IMR-90 (cell line): ENCODE measurements around the gene WWC1. TPM values are rescaled to one million over a fixed set of nuclear protein-coding genes. Genes with fewer than 3 reads are reported as not detected.
A peak's percentile ranks its signal among the peaks of the same experiment; 100 is the strongest.

Source experiments
- ATAC-seq: fragments of 200-7000 bp; cut with Tn5 transposase; 2 replicates; pipeline ENCODE4 v1.9.1; 2020; ENCODE audit warnings: low read depth, mild to moderate bottlenecking, moderate library complexity
- BruUV-seq: library from RNA; stranded (reverse); fragments of 400-500 nt; replicated peaks from 2 replicates; lab custom pipeline; 2021; lab: Mats Ljungman, UMichigan
- CTCF ChIA-PET: fragments of 300-600 bp; formaldehyde crosslinking; extraction: SDS; loops from one replicate; lab custom pipeline; 2021; ENCODE audit warnings: antibody characterized with exemption; lab: Yijun Ruan, JAX
- POLR2A ChIA-PET: fragments of 300-600 bp; sonication (Branson Sonifier 250); formaldehyde crosslinking; loops from one replicate; lab custom pipeline; 2022; ENCODE audit warnings: antibody characterized with exemption; ENCODE audit not compliant: unreplicated experiment; lab: Charles Lee
- DNase-seq: peaks from one replicate; pipeline ENCODE4 v3.0.0; 2013
- H2AFZ ChIP-seq: replicated peaks from 2 replicates; pipeline ENCODE3; 2013; ENCODE audit warnings: low read length, mild to moderate bottlenecking; ENCODE audit not compliant: poor library complexity
- H2AK5ac ChIP-seq: 2 replicates; pipeline ENCODE4 v1.6.1; 2013; ENCODE audit warnings: low read depth, low read length, inconsistent platforms
- H2AK9ac ChIP-seq: replicated peaks from 2 replicates; pipeline ENCODE3; 2013; ENCODE audit warnings: mild to moderate bottlenecking, low read depth, low read length, moderate library complexity; ENCODE audit not compliant: poor library complexity
- H2BK120ac ChIP-seq: 2 replicates; pipeline ENCODE4 v1.6.1; 2013; ENCODE audit warnings: low read depth, low read length, inconsistent platforms
- H2BK15ac ChIP-seq: 3 replicates; pipeline ENCODE4 v1.6.1; 2013; ENCODE audit warnings: low read depth, low read length, inconsistent platforms
- H2BK20ac ChIP-seq: 2 replicates; pipeline ENCODE4 v1.6.1; 2013; ENCODE audit warnings: low read depth, mild to moderate bottlenecking, inconsistent platforms, low read length, moderate library complexity
- H2BK5ac ChIP-seq: 2 replicates; pipeline ENCODE4 v1.6.1; 2013; ENCODE audit warnings: mild to moderate bottlenecking, low read depth, low read length, inconsistent platforms; ENCODE audit not compliant: poor library complexity, severe bottlenecking
- H3K14ac ChIP-seq: replicated peaks from 2 replicates; pipeline ENCODE4 v1.6.1; 2013; ENCODE audit warnings: low read depth, low read length, inconsistent platforms
- H3K18ac ChIP-seq: 2 replicates; pipeline ENCODE4 v1.6.1; 2013; ENCODE audit warnings: low read depth, low read length, control low read depth
- H3K23ac ChIP-seq: 2 replicates; pipeline ENCODE4 v1.6.1; 2013; ENCODE audit warnings: low read depth, low read length, inconsistent platforms
- H3K27ac ChIP-seq: 2 replicates; pipeline ENCODE4 v1.5.1; 2013; ENCODE audit warnings: mild to moderate bottlenecking, control low read depth, low read length; ENCODE audit not compliant: insufficient read depth
- H3K27me3 ChIP-seq: 2 replicates; pipeline ENCODE4 v1.6.1; 2013; ENCODE audit warnings: low read length; ENCODE audit not compliant: control insufficient read depth, insufficient read depth
- H3K36me3 ChIP-seq: 2 replicates; pipeline ENCODE4 v1.6.1; 2013; ENCODE audit warnings: low read length, mixed read lengths; ENCODE audit not compliant: control insufficient read depth, insufficient read depth
- H3K4ac ChIP-seq: 2 replicates; pipeline ENCODE4 v1.6.1; 2013; ENCODE audit warnings: low read depth, low read length, inconsistent platforms
- H3K4me1 ChIP-seq: 2 replicates; pipeline ENCODE4 v1.6.1; 2013; ENCODE audit warnings: low read length, mixed read lengths; ENCODE audit not compliant: control insufficient read depth, insufficient read depth
- H3K4me2 ChIP-seq: 2 replicates; pipeline ENCODE4 v1.6.1; 2013; ENCODE audit warnings: low read depth, mild to moderate bottlenecking, control low read depth, low read length, moderate library complexity
- H3K4me3 ChIP-seq: 2 replicates; pipeline ENCODE4 v1.5.1; 2013; ENCODE audit warnings: low read depth, mild to moderate bottlenecking, control low read depth, low read length, moderate library complexity; ENCODE audit not compliant: insufficient read depth
- H3K56ac ChIP-seq: 2 replicates; pipeline ENCODE4 v1.6.1; 2013; ENCODE audit warnings: low read length, inconsistent platforms; ENCODE audit not compliant: insufficient read depth; ENCODE audit errors: extremely low read depth
- H3K79me1 ChIP-seq, 2 experiments: 2 replicates each; pipeline ENCODE4 v1.6.1; 2013; ENCODE audit warnings: low read length in 2 of 2, inconsistent platforms in 1 of 2, low read depth in 1 of 2
- H3K9ac ChIP-seq: 2 replicates; pipeline ENCODE4 v1.6.1; 2013; ENCODE audit warnings: low read depth, low read length, control low read depth
- H3K9me1 ChIP-seq: 2 replicates; pipeline ENCODE4 v1.6.1; 2013; ENCODE audit warnings: low read length, inconsistent platforms; ENCODE audit not compliant: insufficient read depth
- H3K9me3 ChIP-seq: 2 replicates; pipeline ENCODE4 v1.6.1; 2013; ENCODE audit warnings: low read length; ENCODE audit not compliant: control insufficient read depth, insufficient read depth
- H4K20me1 ChIP-seq: 2 replicates; pipeline ENCODE4 v1.6.1; 2013; ENCODE audit warnings: low read length, inconsistent platforms; ENCODE audit not compliant: insufficient read depth
- H4K5ac ChIP-seq: 2 replicates; pipeline ENCODE4 v1.6.1; 2013; ENCODE audit warnings: mild to moderate bottlenecking, low read depth, low read length, control low read depth
- H4K8ac ChIP-seq, 2 experiments: 2 replicates each; pipeline ENCODE4 v1.6.1; 2013; ENCODE audit warnings: low read depth in 2 of 2, low read length in 2 of 2, control low read depth in 1 of 2, inconsistent platforms in 1 of 2
- H4K91ac ChIP-seq: 2 replicates; pipeline ENCODE4 v1.6.1; 2013; ENCODE audit warnings: low read depth, low read length, inconsistent platforms; ENCODE audit not compliant: insufficient read depth
- CHD1 ChIP-seq: IDR thresholded peaks from 2 replicates; pipeline ENCODE4 v1.6.1; 2012; ENCODE audit warnings: low read depth, low read length, improper control_type of control experiment
- MAFK ChIP-seq: IDR thresholded peaks from 2 replicates; pipeline ENCODE4 v1.6.1; 2012; ENCODE audit warnings: low read depth, low read length, improper control_type of control experiment
- MXI1 ChIP-seq: IDR thresholded peaks from 2 replicates; pipeline ENCODE4 v1.6.1; 2012; ENCODE audit warnings: low read depth, mild to moderate bottlenecking, low read length, moderate library complexity, borderline replicate concordance
- RAD21 ChIP-seq: IDR thresholded peaks from 2 replicates; pipeline ENCODE4 v1.6.1; 2012; ENCODE audit warnings: low read length, improper control_type of control experiment
- WGBS, 2 experiments: methylation state at CpG; one replicate each; pipeline versions ENCODE4 v1.1.5 to v1.1.7; 2013; ENCODE audit warnings: missing lambda C conversion rate in 2 of 2; ENCODE audit not compliant: insufficient read length in 1 of 2; ENCODE audit errors: extremely low coverage in 2 of 2; 5-methylcytosine and 5-hydroxymethylcytosine counted together
- dilution Hi-C: fragments of 300-500 bp; cut with HindIII; formaldehyde crosslinking; loops from one replicate; pipeline ENCODE4 v1.14.3; 2018; ENCODE audit warnings: low sequenced_read_pairs; ENCODE audit not compliant: unreplicated experiment
- in situ Hi-C: fragments of 300-500 bp; cut with MboI; formaldehyde crosslinking; loops from 3 replicates; pipeline ENCODE4 v1.14.3; 2019; ENCODE audit warnings: low sequenced_read_pairs, inconsistent platforms, mixed read lengths
- intact Hi-C: fragments of 100-400 bp; cut with micrococcal nuclease; formaldehyde crosslinking; loops from 2 replicates; pipeline ENCODE4 v1.10.0; 2022
- polyA plus RNA-seq, 3 experiments: library from polyadenylated mRNA; depleted of rRNA; stranded (reverse); fragments of >200 nt; gene quantifications; 2 replicates each; pipeline ENCODE4 v1.2.3, GENCODE V29; 2012; ENCODE audit warnings: low replicate concordance in 1 of 3
- total RNA-seq: library from RNA; depleted of rRNA; stranded (reverse); fragments of >200 nt; gene quantifications from 2 replicates; pipeline ENCODE4 v1.2.3, GENCODE V29; 2012

The WWC1 gene
- total and polyA plus RNA-seq, 2 of the 4 experiments (the other 2 are of a cell fraction), result 9.1 to 10.3 TPM

DNA sequence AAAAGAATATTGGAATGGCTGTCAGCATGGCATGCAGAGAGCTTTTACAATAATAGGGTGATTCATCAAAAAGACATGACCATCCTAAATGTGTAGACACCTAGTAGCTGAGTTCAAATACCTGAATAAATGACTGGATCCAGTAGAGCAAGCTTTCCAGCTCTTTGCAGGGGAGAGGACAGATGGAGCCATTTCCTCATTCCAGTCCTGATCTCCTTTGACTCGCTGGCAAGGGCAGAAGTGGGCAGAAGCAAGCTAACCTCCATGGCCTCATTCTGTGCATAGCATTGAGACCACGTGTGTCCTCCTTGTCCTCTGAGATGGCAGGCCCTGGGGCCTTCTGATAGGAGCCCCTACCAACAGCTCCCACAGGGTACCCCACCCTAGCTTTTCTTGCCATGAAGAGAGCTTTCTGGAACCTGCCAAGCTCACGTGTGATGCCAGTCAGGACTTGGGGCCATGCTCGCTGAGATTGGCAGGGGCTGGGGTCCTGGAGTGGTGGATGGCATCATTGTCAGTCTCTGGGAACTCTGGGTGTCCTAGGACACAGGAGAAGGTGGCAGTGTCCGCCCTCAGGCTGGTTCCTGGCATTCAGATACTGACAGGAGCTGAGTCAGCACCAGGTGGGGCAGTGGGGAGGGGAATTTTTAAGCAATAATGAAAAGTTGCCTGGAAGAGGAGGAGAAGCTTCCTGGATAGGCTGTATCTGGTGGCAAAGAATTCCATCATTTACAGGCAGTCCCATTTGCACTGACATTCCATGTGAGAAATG lies 33.6 kb downstream of the WWC1 start:
- Histone ChIP-seq H3K79me1 (peaks cover 14 to 29% of the 10 kb centered on the region in 2 experiments), H3K4me2 (no peak overlapping the region), H3K18ac (peak overlapping the region; percentile 42; the same call in 1 of the 2 replicates), H2AK9ac (peak overlapping the region; percentile 12), H3K4me1 (peaks cover 26% of the 10 kb centered on the region), H2BK20ac (peak overlapping the region; percentile 4; the same call in 1 of the 2 replicates), H4K20me1 (no peaks in the 10 kb centered on the region), H4K5ac (peak overlapping the region; percentile 25; the same call in 1 of the 2 replicates), H3K4ac (peak overlapping the region; percentile 1; the same call in 1 of the 2 replicates), H2BK120ac (peak overlapping the region; percentile 70), H2AK5ac (peak overlapping the region; percentile 22), H3K27ac (no peak overlapping the region), H2BK15ac (peak overlapping the region; percentile 0; the same call in 1 of the 3 replicates), H4K8ac (no peak overlapping the region), H3K23ac (no peak overlapping the region), H3K9me3 (no peaks in the 10 kb centered on the region), H3K27me3 (no peaks in the 10 kb centered on the region), H2AFZ (no peak overlapping the region), H2BK5ac (no peak overlapping the region), H3K14ac (no peak overlapping the region; the same call in 1 of the 2 replicates), H3K9me1 (peaks cover 20% of the 10 kb centered on the region), H3K9ac (no peak overlapping the region), H3K4me3 (no peak overlapping the region), H3K56ac (no peak overlapping the region), H4K91ac (no peak overlapping the region; the same call in 1 of the 2 replicates), H3K36me3 (no peaks in the 10 kb centered on the region)
- CTCF ChIA-PET, result interaction anchor here (0.6 to 0.8 kb wide), 3 partner anchors 57 to 184 kb away, joined by 3 to 4 read pairs (median 3); no protein-coding TSS in a partner anchor
- DNase-seq, result no peak
- intact Hi-C loops, result no loop called here
- in situ Hi-C loops, result no loop called here
- TF ChIP-seq MAFK (0 out of 2 replicates have a peak, but pooled peaks have one; percentile 40), CHD1 (no peak), RAD21 (no peak), MXI1 (no peak)
- ATAC-seq, result peak; percentile 35; the same call in 1 of the 2 replicates
- 100% methylated on average over 1 of the region's 5 CpGs; no CpG with 5 or more reads in 1 of the 2 experiments for WGBS, 2 experiments
- no TSS peak for BruUV-seq
- dilution Hi-C loops, result no loop called here
- POLR2A ChIA-PET, result no interaction called here
